ENCODE measurements around the gene PNLDC1.
A peak's percentile ranks its signal among the peaks of the same experiment; 100 is the strongest.
"Not testable (repeated sequence)": the region's sequence is repeated elsewhere in the genome, so short reads cannot be mapped to it uniquely, and the experiment has no call there.

PNLDC1 gene

DNA sequence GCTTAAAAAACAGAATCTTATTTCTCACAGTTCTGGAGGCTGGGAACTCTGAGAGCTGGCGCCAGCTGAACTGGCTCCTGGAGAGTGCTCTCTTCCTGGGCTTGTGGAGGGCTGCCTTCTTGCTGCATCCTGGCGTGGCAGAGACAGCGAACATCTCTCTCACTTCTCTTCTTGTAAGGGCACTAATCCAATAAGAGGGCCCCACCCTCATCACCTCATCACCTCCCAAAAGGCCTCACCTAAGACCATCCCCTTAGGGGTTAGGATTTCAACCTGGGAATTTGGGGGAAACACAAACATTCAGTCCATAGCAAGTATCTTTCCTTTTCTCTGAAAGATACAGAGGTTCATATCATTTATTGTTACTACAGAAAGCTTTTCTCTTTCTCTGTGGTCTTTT, 23.9 kb downstream of the PNLDC1 start:
- WGBS (ENCODE audit: extremely low coverage, insufficient coverage, insufficient read length) = no CpG with 5 or more reads among the region's 3 CpGs
- no peak overlapping the region for H3K14ac ChIP-seq (ENCODE audit: low read length)
- H2BK5ac ChIP-seq (ENCODE audit: low read depth, low read length, poor library complexity) = no peak overlapping the region
- no peak overlapping the region for H2AFZ ChIP-seq (ENCODE audit: insufficient read depth, low read length, poor library complexity)
- no peaks in the 10 kb centered on the region for H3K79me2 ChIP-seq (ENCODE audit: control insufficient read depth, insufficient read depth, low read length, poor library complexity)
- H3K27me3 ChIP-seq (ENCODE audit: insufficient read depth, low read length) = no peaks in the 10 kb centered on the region
- peaks cover 0 to 4% of the 10 kb centered on the region in 2 experiments for H3K36me3 ChIP-seq (ENCODE audit: control insufficient read depth in 1 of 2, insufficient read depth in 2 of 2, low read length in 2 of 2)
- no peak overlapping the region for H2BK120ac ChIP-seq (ENCODE audit: insufficient read depth, low read length, poor library complexity)
- H3K23ac ChIP-seq (ENCODE audit: low read length) = no peak overlapping the region
- H4K12ac ChIP-seq (ENCODE audit: low read depth, low read length) = no peak overlapping the region
- peaks cover 6% of the 10 kb centered on the region for H3K9me3 ChIP-seq (ENCODE audit: insufficient read depth, low read depth, low read length)
- no peak overlapping the region for H3K4me3 ChIP-seq (ENCODE audit: low read depth, low read length)
- H3K79me1 ChIP-seq (ENCODE audit: low read length) = no peaks in the 10 kb centered on the region
- no peak overlapping the region for H2BK12ac ChIP-seq (ENCODE audit: low read length)
- H4K91ac ChIP-seq (ENCODE audit: low read depth, low read length) = no peak overlapping the region
- H3K18ac ChIP-seq (ENCODE audit: low read length) = no peak overlapping the region
- no peak overlapping the region for H3K27ac ChIP-seq (ENCODE audit: low read depth, low read length)
- peaks cover 0 to 2% of the 10 kb centered on the region in 2 experiments for H3K4me1 ChIP-seq (ENCODE audit: control insufficient read depth in 1 of 2, insufficient read depth in 2 of 2, low read length in 2 of 2)
- no peak overlapping the region for H3K4me2 ChIP-seq (ENCODE audit: low read length)
- no peak overlapping the region for H4K8ac ChIP-seq (ENCODE audit: low read depth, low read length)
- DNase-seq = no peak
- no peak overlapping the region for H3K9ac ChIP-seq (ENCODE audit: low read length)
- no peak overlapping the region for H2AK5ac ChIP-seq (ENCODE audit: low read length)
- no peak overlapping the region for H3K4ac ChIP-seq (ENCODE audit: low read depth, low read length)

DNA sequence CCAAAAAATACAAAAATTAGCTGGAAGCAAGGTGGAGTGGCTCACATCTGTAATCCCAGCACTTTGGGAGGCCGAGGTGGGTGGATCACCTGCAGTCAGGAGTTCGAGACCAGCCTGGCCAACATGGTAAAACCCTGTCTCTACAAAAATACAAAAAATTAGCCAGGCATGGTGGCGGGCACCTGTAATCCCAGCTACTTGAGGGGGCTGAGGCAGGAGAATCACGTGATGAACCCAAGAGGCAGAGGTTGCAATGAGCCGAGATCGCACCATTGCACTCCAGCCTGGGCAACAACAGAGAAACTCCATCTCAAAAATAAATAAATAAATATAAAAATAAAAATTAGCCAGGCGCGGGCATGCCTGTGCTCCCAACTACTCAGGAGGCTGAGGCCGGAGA, 24.6 kb downstream of the PNLDC1 start:
- no CpG with 5 or more reads among the region's 9 CpGs for WGBS (ENCODE audit: extremely low coverage, insufficient coverage, insufficient read length)
- not testable (repeated sequence) for H3K9ac ChIP-seq (ENCODE audit: low read length)

DNA sequence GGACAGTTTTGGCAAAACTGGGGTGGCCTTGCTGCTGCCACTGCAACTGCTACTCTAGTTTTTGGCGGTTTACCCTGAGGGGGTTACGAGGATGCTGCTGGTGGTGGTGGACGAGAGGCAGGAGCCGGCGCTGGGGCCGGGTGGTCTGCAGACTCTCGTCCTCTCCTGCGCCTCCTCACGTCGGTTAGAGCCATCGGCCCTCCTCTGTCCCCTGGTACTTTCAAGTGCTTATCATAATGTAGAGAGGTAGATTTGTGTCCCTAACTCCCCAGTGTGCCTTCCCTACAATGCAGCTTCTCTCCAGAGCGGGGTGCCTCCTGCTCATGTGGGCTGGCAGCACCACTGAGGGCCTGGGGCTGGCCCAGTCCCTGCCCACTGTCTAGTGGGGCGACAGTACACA, 25.9 kb downstream of the PNLDC1 start:
- no peaks in the 10 kb centered on the region for H3K27me3 ChIP-seq (ENCODE audit: insufficient read depth, low read length)
- H2BK5ac ChIP-seq (ENCODE audit: low read depth, low read length, poor library complexity) = no peak overlapping the region
- no peak for DNase-seq
- H4K8ac ChIP-seq (ENCODE audit: low read depth, low read length) = no peak overlapping the region
- no peak overlapping the region for H2AFZ ChIP-seq (ENCODE audit: insufficient read depth, low read length, poor library complexity)
- H2BK120ac ChIP-seq (ENCODE audit: insufficient read depth, low read length, poor library complexity) = no peak overlapping the region
- no peak overlapping the region for H4K12ac ChIP-seq (ENCODE audit: low read depth, low read length)
- no peak overlapping the region for H3K27ac ChIP-seq (ENCODE audit: low read depth, low read length)
- H3K4me3 ChIP-seq (ENCODE audit: low read depth, low read length) = no peak overlapping the region
- no peak overlapping the region for H2AK5ac ChIP-seq (ENCODE audit: low read length)
- no peak overlapping the region for H3K14ac ChIP-seq (ENCODE audit: low read length)
- no peak overlapping the region for H3K4ac ChIP-seq (ENCODE audit: low read depth, low read length)
- no peaks in the 10 kb centered on the region for H3K79me1 ChIP-seq (ENCODE audit: low read length)
- no peak overlapping the region for H3K4me2 ChIP-seq (ENCODE audit: low read length)
- H3K36me3 ChIP-seq (ENCODE audit: control insufficient read depth in 1 of 2, insufficient read depth in 2 of 2, low read length in 2 of 2) = no peaks in the 10 kb centered on the region
- H2BK12ac ChIP-seq (ENCODE audit: low read length) = no peak overlapping the region
- no peaks in the 10 kb centered on the region for H3K9me3 ChIP-seq (ENCODE audit: insufficient read depth, low read depth, low read length)
- no peak overlapping the region for H4K91ac ChIP-seq (ENCODE audit: low read depth, low read length)
- H3K9ac ChIP-seq (ENCODE audit: low read length) = no peak overlapping the region
- H3K23ac ChIP-seq (ENCODE audit: low read length) = no peak overlapping the region
- no CpG with 5 or more reads among the region's 13 CpGs for whole genome bisulfite sequencing (ENCODE audit: extremely low coverage, insufficient coverage, insufficient read length)
- H3K79me2 ChIP-seq (ENCODE audit: control insufficient read depth, insufficient read depth, low read length, poor library complexity) = no peaks in the 10 kb centered on the region
- H3K18ac ChIP-seq (ENCODE audit: low read length) = no peak overlapping the region
- peaks cover 0 to 2% of the 10 kb centered on the region in 2 experiments for H3K4me1 ChIP-seq (ENCODE audit: control insufficient read depth in 1 of 2, insufficient read depth in 2 of 2, low read length in 2 of 2)

More for the DNA sequence above, 24.6 kb downstream of the PNLDC1 start:
- not testable (repeated sequence) for H3K36me3 ChIP-seq (ENCODE audit: control insufficient read depth in 1 of 2, insufficient read depth in 2 of 2, low read length in 2 of 2); H3K4me3 ChIP-seq (ENCODE audit: low read depth, low read length); H4K8ac ChIP-seq (ENCODE audit: low read depth, low read length); H2BK12ac ChIP-seq (ENCODE audit: low read length); H2BK5ac ChIP-seq (ENCODE audit: low read depth, low read length, poor library complexity); DNase-seq; H3K9me3 ChIP-seq (ENCODE audit: insufficient read depth, low read depth, low read length); H2BK120ac ChIP-seq (ENCODE audit: insufficient read depth, low read length, poor library complexity); H4K91ac ChIP-seq (ENCODE audit: low read depth, low read length); H3K27ac ChIP-seq (ENCODE audit: low read depth, low read length); H3K4ac ChIP-seq (ENCODE audit: low read depth, low read length); H3K27me3 ChIP-seq (ENCODE audit: insufficient read depth, low read length); H3K23ac ChIP-seq (ENCODE audit: low read length); H3K14ac ChIP-seq (ENCODE audit: low read length); H3K79me2 ChIP-seq (ENCODE audit: control insufficient read depth, insufficient read depth, low read length, poor library complexity); H3K18ac ChIP-seq (ENCODE audit: low read length); H3K79me1 ChIP-seq (ENCODE audit: low read length); H3K4me2 ChIP-seq (ENCODE audit: low read length); H2AK5ac ChIP-seq (ENCODE audit: low read length); H2AFZ ChIP-seq (ENCODE audit: insufficient read depth, low read length, poor library complexity); H4K12ac ChIP-seq (ENCODE audit: low read depth, low read length); H3K4me1 ChIP-seq (ENCODE audit: control insufficient read depth in 1 of 2, insufficient read depth in 2 of 2, low read length in 2 of 2)

DNA sequence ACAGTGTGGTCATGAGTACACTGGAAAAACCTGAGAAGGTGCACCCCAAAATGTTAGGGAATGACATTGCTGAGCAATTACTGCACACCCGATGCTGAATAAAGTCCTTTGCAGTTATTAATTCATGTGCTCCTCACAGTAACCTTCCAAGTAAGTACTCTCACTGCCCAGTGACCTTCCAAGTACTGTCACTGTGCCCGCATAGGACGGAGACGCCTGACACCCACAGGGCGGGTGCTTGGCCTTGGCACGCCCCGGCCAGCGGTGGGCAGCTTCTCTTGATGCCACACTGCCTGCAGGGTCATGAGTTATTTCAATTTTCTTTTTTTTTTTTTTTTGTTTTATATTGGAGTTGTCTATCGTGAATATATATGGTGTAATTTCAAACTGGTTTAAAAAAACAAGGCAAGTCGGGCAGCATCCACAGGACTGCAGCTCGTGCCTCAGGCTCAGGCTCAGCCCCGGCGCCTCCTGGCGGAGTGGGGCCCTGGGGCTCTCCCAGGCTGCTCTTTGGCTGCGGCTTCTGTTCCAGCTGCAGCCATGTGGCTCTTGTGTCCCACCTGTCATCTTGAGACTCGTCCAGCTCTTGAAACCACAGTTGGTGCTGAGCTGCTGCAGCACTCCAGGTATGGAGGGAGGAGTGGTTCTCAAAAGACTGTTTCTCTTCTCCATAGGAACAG, 27.0 kb downstream of the PNLDC1 start:
- H4K12ac ChIP-seq (ENCODE audit: low read depth, low read length) = no peak overlapping the region
- no peak overlapping the region for H2AFZ ChIP-seq (ENCODE audit: insufficient read depth, low read length, poor library complexity)
- no peaks in the 10 kb centered on the region for H3K9me3 ChIP-seq (ENCODE audit: insufficient read depth, low read depth, low read length)
- no peaks in the 10 kb centered on the region for H3K27me3 ChIP-seq (ENCODE audit: insufficient read depth, low read length)
- no peak overlapping the region for H4K8ac ChIP-seq (ENCODE audit: low read depth, low read length)
- H3K4ac ChIP-seq (ENCODE audit: low read depth, low read length) = no peak overlapping the region
- H2BK120ac ChIP-seq (ENCODE audit: insufficient read depth, low read length, poor library complexity) = no peak overlapping the region
- H4K91ac ChIP-seq (ENCODE audit: low read depth, low read length) = no peak overlapping the region
- H2BK12ac ChIP-seq (ENCODE audit: low read length) = no peak overlapping the region
- H3K14ac ChIP-seq (ENCODE audit: low read length) = no peak overlapping the region
- H3K4me1 ChIP-seq (ENCODE audit: control insufficient read depth in 1 of 2, insufficient read depth in 2 of 2, low read length in 2 of 2) = peaks cover 0 to 2% of the 10 kb centered on the region in 2 experiments
- no peak overlapping the region for H3K23ac ChIP-seq (ENCODE audit: low read length)
- DNase-seq = peak in 1 of 2 donors; percentile 16
- no peaks in the 10 kb centered on the region for H3K36me3 ChIP-seq (ENCODE audit: control insufficient read depth in 1 of 2, insufficient read depth in 2 of 2, low read length in 2 of 2)
- H3K79me1 ChIP-seq (ENCODE audit: low read length) = no peaks in the 10 kb centered on the region
- H3K79me2 ChIP-seq (ENCODE audit: control insufficient read depth, insufficient read depth, low read length, poor library complexity) = no peaks in the 10 kb centered on the region
- no peak overlapping the region for H2AK5ac ChIP-seq (ENCODE audit: low read length)
- H2BK5ac ChIP-seq (ENCODE audit: low read depth, low read length, poor library complexity) = no peak overlapping the region
- no peak overlapping the region for H3K18ac ChIP-seq (ENCODE audit: low read length)
- no peak overlapping the region for H3K27ac ChIP-seq (ENCODE audit: low read depth, low read length)
- H3K4me3 ChIP-seq (ENCODE audit: low read depth, low read length) = no peak overlapping the region
- H3K4me2 ChIP-seq (ENCODE audit: low read length) = no peak overlapping the region
- no CpG with 5 or more reads among the region's 16 CpGs for WGBS (ENCODE audit: extremely low coverage, insufficient coverage, insufficient read length)
- no peak overlapping the region for H3K9ac ChIP-seq (ENCODE audit: low read length)
